Activated CD4-positive, alpha-beta T cell treated with anti-CD3 and anti-CD28 coated beads, Interleukin-2, amount 50 U/mL, for 24 hours (primary cell): Measurements from ENCODE around the gene BLOC1S1.
"Not testable (repeated sequence)": the region's sequence is repeated elsewhere in the genome, so short reads cannot be mapped to it uniquely, and the experiment has no call there.

Source experiments
- DNase-seq, 2 donors: peaks; one replicate each; pipeline ENCODE4 v3.0.0-alpha.2; 2020; ENCODE audit warnings: low read depth in 1 of 2, low spot score in 1 of 2

Gene BLOC1S1

DNA sequence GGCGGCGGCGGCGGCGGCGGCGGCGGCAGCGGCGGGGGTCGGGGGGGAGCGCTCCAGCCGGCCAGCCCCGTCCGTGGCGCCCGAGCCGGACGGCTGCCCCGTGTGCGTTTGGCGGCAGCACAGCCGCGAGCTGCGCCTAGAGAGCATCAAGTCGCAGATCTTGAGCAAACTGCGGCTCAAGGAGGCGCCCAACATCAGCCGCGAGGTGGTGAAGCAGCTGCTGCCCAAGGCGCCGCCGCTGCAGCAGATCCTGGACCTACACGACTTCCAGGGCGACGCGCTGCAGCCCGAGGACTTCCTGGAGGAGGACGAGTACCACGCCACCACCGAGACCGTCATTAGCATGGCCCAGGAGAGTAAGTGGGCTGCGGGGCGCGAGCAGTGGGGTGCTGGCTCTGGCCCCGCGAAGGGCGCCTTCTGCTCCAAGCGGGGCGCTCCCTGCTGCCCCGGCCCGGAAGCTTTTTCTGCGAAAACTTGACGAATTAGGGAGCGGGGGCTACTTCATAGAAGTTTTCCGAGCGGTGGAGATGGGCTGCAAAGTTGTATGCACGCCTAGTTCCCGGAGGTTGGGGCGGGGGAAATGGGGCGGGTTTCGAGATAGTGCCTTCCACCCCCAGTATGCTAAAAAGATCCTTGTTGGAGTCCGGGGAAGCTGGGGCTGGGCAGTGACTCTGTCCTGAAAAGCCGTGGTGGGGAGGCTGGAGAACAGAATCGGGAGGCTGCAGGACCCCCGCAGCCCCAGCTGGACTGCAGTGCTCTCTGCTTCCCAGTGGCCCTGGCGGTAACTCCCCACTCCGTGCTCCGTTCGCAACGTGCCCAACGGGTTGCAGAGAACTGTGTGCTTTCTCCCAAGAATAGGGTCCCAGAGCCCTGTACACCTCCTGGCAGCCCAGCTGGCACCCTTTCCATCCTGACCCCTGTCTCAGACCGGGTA, 27.8 kb downstream of the BLOC1S1 start:
- DNase-seq = no peak

DNA sequence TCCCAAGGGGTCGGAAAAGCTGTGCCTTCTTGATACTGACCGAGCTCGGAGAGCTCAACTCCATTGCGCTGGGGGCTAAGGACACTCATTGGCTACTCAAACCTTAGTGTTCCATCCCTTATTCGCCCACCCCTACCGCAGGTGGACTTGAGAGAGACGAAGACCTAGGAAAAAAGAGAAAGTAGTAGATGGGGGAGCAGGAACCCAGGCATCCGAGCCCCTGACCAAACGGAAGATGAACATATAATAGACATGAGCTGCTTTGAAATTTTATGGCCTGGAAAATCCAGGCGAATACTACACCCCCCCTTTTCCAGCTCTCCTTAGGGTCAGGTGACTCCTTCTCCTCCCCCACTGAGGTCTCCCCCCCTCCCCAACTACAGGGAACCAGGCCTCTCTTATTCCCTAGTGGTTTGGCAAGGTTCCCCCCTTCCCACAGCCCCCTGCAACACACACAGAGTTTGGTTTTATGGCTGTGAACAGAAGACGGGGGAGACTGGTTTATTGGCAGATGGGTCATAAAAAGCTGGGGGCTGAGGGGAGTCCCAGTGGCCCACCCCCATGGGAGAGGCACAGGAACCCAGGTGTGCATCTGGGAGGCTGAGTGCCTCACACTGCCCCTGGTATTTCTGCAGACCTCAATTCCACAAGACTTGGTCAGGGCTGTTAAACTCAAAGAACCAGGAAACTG, 28.6 kb downstream of the BLOC1S1 start:
- DNase-seq = no peak

DNA sequence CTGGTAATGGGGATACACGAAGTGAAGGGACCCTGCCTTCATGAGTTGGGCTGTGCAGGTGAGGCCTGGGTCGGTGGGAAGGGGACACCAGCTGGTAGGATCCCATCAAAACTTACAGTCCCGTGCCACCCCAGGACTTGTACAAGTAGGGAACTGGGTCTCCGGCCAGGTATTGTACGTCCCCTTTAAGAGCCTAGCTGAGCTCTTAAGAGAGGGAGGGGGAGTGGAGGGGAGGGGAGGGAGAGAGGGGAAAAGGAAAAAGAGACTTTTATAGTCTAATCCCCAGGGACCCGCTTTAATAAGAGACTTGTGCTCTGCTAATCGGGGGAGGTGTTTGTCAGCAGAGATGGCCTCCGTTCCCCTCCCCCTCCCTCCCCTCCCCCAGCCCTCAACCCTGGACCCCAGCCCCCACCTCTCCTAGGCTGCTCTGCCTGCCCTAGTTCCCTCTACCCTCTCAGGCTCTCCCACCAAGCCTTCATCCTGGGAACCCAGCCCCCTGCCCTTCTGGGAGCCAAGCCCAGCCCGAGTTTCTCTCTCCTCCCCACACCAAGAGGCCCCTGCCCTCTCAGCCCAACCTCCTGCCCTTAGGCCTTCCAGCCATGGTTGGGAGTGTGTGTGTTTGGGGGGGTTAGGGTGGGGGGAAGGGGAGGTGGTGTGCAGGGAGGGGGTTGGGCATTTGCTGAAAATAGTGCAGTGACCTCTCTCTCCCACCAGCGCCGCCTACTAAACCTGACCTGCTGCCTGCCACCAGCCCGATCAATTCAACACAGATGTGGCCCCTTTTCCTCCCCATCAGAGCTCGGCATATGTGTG, 29.7 kb downstream of the BLOC1S1 start:
- DNase-seq = no peak

DNA sequence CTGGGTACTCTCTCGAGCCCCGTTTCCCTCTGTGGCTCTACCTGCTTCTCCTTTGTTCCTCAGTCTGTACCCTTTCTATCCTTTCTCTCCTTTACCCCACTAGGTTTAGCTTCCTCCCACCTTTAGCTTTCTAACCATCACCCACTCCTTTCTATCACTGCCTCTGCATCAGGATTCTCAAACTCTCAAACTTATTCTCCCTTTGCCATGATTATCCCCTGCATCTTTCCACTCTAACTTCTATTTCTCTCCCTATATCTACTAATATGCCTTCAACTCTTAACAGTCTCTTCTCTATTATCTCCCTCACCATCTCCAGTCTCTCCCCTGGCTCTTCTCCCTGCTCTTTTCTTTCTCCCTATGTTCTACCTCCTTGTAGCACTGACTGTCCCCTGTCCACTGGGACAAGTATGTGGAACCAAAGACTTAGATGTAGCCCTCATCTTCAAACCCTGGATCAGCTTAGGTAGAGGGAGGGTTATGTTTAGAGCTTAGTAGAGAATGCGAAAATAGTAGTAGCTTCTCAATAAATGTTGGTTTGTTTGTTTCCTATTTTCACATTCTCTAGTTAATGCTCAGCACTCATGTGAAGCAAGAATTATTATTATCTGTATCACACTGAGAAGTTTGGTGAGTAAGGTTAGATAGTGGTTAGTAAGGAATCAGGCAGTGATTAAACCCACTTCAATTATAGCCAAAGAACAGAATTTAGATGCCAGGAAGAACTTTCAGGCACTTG, 30.5 kb downstream of the BLOC1S1 start:
- no peak for DNase-seq

DNA sequence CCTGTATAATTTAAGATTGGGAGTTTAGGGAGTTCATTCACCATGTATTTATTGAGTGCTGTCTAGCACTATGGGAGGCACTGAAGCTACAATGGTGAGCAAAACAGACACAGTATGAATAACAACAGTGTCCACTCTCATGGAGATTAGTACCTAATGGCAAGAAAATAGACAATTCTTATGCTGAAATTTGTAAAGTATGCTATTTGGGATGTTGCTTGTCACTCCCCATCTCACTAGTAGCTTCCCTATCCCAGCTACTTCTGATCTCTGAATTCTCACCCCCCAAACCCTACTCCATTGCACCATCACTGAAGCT, 31.0 kb downstream of the BLOC1S1 start:
- DNase-seq = no peak

DNA sequence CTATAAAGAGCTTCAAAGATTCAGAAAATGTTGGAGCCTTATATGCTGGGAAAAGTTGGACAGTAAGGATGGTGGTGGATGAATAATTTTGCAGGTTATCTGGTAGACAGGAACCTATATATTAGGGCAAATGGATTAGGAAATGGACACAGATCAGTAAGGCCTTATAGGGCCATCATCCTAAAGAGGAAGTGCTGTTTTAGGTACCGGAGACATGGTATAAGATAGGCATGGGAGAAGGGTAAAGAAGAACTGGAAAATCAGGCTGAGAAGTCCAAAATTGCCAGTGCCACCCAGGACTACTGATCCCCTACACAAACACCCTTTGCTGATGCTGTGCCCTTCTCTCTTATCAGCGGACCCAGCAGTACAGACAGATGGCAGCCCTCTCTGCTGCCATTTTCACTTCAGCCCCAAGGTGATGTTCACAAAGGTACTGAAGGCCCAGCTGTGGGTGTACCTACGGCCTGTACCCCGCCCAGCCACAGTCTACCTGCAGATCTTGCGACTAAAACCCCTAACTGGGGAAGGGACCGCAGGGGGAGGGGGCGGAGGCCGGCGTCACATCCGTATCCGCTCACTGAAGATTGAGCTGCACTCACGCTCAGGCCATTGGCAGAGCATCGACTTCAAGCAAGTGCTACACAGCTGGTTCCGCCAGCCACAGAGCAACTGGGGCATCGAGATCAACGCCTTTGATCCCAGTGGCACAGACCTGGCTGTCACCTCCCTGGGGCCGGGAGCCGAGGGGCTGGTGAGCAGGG, 32.6 kb downstream of the BLOC1S1 start:
- DNase-seq = no peak

DNA sequence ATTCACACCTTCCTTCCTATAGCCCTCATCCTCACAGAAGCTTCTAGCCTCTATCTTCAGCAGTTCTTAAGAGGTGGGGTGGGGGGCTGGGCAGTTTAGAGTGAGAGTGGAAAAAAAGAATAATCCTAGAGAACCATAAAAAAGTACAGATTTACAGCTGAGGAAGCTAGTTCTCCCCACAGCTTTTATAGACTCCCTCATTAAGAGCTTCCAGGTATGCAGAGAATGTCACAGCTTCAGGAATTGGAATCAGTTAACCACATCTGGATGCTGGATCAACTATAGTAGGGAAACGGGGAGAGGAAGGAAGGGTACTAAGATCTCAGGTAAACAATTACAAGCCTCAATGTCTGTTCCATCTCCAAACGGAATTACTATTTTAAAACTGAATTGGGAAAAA, 39.4 kb downstream of the BLOC1S1 start:
- DNase-seq = no peak

DNA sequence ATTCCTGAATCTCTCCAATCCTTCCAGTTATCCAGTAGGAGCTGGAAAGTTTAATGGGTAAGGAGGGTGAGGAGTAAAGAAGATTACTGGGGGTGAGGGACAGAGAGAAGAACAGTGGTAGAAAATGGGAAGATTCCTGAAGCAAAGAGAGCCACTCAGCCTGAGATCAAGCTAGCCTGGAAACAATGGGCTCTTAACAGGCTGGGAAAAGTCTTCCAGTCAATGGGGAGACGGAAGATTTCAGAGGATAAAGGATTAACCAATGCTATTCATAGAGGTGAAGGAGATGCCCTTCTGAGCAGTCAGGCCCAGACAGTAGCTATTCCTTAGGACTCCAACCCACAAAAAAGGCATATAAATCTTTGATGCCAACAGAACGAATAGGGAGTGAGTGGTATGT, 41.9 kb downstream of the BLOC1S1 start:
- DNase-seq = no peak

DNA sequence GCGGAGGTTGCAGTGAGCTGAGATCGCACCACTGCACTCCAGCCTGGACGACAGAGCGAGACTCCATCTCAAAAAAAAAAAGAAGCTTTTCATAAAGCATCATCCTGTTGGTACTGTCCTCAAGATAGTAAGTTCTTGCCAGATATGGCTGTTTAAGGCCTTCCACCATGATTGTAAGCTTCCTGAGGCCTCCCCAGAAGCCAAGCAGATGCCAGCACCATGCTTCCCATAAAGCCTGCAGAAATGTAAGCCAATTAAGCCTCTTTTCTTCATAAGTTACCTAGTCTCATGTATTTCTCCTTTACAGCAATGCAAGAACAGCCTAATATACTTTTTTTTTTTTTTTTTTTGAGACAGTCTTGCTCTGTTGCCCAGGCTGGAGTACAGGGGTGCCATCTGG, 42.7 kb downstream of the BLOC1S1 start:
- DNase-seq = not testable (repeated sequence)

DNA sequence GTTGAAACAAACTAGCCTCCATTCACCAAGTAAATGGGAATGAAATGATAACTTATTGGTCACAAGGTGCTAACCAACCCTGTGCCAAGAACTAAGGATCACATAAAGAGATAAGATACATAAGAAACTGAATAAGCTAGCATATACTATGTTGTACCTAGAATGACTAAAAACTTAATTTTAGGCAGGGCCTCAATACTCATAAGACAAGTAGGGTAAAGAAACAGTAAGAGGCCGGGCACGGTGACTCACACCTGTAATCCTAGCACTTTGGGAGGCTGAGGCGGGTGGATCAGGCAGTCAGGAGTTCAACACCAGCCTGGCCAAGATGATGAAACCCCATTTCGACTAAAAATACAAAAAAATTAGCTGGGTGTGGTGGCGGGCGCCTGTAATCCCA, 44.8 kb downstream of the BLOC1S1 start:
- no peak for DNase-seq

DNA sequence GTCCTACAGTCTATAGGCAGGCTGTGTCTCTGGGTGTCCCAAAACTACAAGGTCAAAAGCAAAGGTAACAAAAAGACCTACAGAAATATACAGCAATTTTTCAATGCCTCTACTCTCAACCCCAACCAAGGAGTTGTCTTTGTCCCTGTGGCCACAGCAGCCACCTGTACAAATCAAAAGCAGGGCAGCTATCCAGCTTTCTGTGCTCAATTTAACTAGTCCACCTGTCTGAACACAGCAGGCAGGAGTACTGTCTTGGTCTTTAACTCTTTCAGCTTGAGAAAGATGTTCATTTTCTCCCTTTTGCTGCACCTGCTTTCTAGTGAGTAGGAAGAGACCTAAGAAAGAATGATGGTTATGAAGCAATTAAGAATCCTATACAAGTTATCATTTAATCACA, 46.8 kb downstream of the BLOC1S1 start:
- DNase-seq = no peak

DNA sequence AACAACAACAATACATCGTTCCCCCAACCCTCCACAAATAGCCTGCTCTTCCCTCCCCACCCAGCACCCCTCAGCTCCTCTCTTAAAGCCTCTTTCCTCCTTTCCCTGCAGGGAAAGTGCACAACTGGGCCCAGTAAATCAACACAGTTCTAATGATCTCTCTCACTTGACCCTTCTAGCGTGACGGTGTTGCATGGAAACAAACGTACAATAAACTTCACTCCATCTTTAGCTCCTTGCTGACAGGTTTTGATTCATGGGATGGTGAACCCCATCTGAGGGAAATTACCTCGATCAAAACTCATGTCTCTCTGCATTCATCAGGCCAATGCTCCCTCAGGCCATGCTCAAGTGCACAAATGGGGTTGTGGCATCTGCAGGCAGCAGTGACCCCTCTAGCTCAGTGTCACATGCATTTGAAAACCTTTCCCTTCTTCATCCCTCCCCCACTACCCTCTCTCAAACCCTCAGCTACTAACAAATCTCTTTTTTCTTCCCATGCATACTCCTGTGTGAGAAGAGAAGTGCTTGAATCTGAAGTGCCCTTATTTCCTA, 50.0 kb downstream of the BLOC1S1 start:
- DNase-seq = no peak

DNA sequence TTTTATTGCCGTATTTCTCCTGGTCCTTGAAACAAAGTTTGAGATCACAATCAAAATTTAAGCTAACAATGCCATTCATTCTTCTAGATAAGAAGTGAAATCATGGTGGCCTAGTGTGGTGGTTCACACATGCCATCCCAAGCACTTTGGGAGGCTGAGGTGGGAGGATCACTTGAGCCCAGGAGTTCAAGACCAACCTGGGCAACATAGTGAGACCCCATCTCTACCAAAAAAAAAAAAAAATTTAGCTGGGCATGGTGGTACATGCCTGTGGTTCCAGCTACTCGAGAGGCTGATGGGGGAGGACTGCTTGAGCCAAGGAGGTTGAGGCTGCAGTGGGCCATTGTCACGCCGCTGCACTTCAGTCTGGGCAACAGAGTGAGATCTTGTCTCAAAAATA, 51.3 kb downstream of the BLOC1S1 start:
- no peak for DNase-seq
